Measurements from ENCODE around the gene MORN2.

MORN2 gene

DNA sequence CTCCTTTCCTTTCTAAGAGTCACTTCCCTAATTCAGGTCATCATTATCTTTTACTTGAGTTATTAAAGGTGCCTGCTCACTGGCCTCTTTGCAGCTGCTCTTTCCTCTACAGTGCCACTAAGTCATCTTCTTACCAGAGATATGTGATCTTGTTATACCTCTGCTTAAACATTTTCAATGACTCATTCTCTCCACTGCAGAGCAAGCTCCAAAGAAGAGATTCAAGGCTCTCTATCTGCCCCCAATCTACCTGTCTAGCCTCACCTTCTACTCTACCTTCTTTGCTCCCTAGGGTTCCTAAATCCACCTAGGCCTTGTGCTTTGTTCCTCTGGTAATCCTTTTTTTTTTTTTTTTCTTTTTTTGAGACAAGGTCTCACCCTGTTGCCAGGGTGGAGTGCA lies 17.0 kb downstream of the MORN2 start:
- DNase-seq (ENCODE audit: low spot score), result peak; percentile 16

DNA sequence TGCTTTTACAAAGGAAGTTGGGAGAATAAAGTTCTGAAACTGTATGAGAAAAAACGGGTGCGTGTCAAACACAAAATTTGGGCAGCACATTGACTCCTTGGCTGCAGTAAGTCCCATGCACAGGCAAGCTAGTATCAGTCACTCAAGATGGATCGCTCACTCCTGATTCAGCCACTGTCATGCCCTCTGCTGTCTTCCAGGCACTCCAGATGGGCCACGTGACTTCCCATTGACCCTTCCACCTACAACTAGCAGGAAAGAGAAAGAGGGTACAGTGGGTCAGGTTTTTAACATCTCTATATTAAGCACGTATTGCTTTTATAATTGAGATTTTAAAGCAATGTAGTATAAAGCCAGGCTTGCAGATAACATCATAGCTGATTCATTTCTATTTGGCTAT lies 22.5 kb downstream of the MORN2 start:
- no peak for DNase-seq (ENCODE audit: low spot score)

DNA sequence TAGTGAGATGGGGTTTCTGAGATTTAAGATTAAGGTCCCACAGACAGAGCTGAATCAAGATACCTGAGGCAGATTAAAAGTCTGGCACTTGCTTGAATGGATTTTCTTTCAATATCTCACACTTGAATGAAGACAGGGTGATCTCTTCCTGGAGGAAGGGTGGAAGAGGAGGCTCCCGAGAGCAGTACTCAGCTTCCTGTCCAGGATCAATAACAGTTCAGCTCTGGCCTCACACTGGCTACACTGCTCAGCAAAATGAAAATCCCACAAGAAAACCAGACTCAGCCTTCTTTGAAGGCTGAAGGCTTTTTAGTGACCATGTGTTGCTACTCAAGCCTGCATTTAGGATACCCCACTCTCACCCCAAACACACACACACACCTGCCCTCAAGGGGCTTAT lies 24.9 kb downstream of the MORN2 start:
- DNase-seq (ENCODE audit: low spot score), result no peak

DNA sequence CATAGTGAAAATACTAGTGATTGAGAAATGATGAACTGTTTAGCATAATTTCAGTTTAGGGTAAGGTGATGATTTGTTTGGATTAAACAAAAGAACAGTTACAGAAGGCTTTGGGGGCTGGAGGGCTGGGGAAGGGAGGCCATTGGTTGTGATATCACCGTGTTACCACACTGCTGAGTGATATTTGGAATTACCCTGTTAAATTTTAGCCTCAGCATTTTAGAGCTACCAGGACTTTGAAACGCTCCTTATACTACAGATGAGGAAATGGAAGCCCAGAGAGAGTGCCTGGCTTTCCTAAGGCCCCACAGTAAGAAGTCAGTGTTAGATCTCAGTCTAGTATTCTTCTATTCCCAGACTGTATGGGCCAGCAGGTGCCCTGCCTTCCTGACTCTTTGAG lies 29.5 kb downstream of the MORN2 start:
- no peak for DNase-seq (ENCODE audit: low spot score)

DNA sequence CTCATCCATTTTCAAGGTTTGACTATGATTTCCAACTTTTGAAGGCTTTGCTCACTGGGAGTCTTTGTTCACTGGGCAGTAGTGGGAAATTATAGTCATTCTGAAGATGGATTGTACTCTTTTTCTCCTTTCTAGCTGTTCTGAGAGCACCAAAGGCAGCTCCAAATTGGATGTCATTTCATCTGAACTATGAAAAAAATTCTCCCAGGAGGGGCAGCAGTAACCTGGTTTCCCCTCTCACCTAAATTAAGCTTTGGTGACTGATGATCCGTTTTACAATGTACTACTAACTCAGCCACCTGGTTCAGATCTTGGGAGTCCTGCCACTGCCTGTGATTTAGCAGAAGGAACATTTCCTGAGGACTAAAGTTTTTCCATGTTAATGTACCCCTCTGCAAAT lies 31.5 kb downstream of the MORN2 start:
- no peak for DNase-seq (ENCODE audit: low spot score)

DNA sequence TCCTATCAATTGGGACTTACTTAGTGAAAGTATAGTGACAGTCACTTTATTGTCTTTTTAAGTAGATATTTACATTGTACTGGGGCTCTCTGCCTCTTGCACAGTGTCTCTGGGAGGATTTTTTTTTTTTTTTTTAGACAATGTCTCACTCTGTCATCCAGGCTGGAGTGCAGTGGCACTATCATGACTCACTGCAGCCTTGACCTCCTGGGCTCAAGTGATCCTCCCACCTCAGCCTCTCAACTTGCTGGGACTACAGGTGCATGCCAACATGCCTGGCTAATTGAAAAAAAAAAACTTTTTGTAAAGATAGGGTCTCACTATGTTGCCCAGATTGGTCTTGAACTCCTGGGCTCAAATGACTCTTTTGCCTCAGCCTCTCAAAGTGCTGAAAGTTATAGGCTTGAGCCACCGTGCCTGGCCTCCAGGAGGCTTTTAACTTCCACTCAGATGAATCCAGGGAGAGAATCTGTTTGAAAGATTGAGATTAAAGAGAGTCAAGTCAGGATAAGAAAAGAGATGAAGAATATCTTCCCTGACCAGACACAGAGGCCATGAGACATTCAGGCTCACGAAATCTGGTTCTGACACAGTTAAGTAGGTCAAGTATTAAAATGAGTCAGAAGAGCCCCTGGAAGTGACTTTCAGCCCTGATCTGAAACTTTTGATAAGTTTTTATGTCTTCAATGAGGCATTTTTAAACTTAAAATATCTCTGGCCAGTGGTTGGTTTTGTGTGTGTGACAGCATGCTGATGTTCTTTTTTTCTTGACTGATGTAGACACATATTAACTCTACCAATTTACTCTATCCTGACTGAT lies 32.2 kb downstream of the MORN2 start:
- no peak for DNase-seq (ENCODE audit: low spot score)

DNA sequence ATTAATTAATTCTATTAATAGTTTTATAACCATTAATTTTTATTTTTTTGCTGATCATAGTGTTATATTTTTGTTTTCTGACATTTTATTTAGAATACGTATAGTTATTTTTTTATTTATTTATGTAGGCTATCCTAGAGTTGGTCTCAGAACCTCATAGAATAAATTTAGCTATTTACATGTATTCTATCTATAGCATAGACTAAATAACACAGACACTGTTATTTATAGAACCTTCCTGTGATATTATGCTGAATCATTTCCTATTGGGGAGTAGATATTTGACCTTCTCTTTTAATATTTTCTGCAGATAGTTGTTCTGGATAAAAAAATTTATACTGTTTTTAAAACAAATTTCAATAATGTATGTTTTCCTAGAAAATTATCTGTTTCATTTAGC lies 34.1 kb downstream of the MORN2 start:
- no peak for DNase-seq (ENCODE audit: low spot score)

DNA sequence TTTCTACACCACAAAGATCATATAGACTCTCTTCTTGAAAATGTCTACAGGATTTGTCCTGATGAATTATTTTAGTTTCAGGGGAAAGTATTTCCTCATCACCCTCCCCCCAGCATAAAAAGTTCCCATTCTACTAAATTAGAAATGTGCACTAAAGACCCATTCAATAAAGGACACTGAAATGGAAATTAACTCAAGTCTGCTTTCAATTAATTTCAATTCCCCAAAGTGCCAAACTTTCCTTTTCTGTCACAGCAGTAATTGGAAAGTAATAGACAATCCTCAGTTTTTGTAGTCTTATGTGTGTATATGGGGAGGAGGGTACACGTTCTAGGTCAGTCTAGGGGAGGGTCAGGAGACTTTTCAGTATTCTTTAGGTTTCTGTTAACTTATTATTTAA lies 35.4 kb downstream of the MORN2 start:
- no peak for DNase-seq (ENCODE audit: low spot score)

DNA sequence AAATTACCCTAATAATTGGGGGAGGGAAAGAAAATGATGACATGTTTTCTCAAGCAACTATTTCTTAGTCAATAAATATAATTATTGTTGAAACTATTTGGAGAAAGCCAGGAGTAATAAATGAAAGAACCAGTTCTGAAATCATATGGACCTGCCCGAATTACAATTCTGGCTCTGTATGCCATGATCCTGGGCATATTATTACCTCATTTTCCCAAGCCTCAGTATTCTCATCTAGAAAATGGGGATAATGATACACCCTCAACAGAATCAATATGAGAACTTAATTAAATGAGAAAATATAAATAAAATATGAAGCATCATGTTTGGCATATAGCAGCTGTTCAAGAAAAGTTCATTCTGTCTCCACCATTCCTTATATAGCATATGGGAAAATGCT lies 36.8 kb downstream of the MORN2 start:
- DNase-seq (ENCODE audit: low spot score), result no peak

DNA sequence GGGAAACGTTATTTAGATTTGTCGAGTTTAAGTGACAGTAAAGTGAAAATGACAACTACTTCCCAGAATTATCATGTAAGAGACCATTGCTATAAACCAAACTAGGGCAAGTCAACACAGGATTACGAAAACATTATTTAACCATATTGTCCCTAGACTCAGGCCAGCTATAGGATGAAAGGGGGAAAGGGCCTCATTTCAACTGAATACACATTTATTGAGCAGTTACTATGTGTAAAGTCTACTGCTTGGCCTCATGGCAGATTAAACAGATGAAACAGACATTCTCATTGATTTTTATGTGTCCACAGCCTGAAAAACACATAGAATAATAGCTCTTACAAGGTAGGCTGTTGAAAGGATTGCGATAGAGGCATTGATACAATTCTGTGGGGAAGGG lies 46.6 kb downstream of the MORN2 start:
- DNase-seq (ENCODE audit: low spot score), result no peak

DNA sequence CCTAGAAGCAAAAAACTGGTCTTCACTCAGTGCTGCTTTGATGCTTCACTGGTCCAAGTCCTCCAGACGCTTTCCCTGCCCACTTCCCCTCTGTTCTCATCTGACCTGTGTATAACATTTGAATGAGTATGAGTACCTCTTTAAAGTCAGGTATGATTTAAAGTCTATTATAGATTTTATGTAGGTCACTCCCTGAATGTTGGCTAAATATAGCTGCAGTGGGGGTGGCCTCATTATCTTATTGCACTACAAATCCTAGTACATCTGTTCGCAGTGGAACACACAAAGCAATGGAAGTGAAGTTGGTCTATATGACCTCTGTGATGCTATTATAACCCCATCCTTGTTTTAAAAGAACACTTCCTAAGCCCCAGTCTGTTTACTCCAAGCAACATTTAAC lies 47.1 kb downstream of the MORN2 start:
- DNase-seq (ENCODE audit: low spot score), result no peak

DNA sequence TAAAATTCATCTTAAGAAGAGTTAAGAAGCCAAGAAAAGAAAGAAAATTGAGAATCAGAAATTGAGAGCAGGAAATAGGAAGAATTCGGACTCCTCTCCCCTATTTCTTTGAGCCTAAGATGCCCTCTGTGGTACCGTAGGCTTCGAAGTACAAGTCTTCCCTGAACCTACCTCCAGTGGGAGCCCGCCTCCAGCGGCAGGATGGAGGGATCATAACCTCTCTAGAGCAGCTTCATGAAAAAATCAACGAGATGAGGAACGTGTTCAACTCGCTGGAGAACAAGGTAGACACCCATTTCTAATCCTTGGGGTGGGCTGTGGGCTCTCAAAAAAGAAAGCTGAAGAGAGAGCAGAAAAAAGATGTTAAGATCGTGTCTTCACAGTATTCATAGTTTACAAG lies 50.2 kb downstream of the MORN2 start:
- no peak for DNase-seq (ENCODE audit: low spot score)

DNA sequence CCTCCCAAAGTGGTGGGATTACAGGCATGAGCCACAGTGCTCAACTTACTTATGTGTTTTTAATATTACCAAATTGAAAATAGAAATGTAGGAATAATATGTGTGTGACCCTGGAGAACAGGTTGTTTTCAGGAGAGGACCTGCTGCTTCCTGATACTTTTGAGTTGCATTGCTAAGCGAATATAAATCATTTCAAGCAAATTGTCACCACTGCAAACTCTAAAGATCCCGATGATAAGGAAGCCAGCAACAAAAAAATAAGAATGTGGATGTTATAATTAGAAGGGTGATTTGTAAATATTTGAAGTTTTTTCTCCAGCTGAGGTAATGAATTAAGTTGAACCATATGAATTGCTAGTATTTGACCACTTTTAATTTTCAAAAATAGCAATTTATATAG lies 54.8 kb downstream of the MORN2 start:
- DNase-seq (ENCODE audit: low spot score), result no peak
